ENCODE data around the gene ZNF860.

DNA sequence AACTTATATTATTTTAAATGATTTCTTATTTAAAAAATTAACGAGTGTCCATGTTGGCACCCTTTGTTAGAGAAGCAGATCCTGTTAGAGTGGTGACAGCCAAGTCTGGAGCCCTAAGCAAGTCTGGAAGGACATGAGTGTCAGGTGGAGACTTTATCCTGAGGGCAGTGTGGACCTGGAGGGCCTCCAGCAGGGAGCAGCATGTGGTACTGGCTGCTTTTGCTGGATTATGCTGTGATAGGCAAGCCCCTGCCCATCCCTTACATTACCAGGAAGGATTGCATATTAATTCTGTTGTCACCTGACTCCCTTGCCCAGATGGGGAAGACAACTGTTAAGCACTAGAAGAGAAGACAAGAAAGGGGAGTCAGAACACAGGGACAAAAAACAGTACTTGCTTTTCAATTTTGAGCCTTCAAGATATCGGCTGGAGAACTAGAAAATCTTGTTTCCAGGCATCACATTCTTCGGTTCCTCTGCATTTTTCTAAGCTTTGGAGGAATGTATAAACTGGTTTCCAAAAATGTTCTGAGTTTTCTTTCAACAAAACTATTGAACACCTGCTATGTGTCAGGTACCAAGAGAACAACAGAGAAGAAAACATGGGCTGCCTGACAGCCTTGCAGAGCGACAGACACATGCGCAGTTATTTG lies 22.7 kb downstream of the ZNF860 start:
- TF ChIP-seq, protein P1, sequence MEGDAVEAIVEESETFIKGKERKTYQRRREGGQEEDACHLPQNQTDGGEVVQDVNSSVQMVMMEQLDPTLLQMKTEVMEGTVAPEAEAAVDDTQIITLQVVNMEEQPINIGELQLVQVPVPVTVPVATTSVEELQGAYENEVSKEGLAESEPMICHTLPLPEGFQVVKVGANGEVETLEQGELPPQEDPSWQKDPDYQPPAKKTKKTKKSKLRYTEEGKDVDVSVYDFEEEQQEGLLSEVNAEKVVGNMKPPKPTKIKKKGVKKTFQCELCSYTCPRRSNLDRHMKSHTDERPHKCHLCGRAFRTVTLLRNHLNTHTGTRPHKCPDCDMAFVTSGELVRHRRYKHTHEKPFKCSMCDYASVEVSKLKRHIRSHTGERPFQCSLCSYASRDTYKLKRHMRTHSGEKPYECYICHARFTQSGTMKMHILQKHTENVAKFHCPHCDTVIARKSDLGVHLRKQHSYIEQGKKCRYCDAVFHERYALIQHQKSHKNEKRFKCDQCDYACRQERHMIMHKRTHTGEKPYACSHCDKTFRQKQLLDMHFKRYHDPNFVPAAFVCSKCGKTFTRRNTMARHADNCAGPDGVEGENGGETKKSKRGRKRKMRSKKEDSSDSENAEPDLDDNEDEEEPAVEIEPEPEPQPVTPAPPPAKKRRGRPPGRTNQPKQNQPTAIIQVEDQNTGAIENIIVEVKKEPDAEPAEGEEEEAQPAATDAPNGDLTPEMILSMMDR (IDR thresholded peaks at IDR 0.05) = no peak
- TF ChIP-seq POLR2AphosphoS5 (IDR thresholded peaks at IDR 0.05; ENCODE audit: insufficient read depth in 1 of 2, low read depth in 1 of 2) = no peak
- no peak for TF ChIP-seq POLR2A (IDR thresholded peaks at IDR 0.05)
